GM12874 (cell line): ENCODE data around the gene ODF2L.

Experiments
- CTCF ChIP-seq: IDR thresholded peaks from 2 replicates; pipeline ENCODE4 v1.5.1; 2011; ENCODE audit warnings: low read depth, mild to moderate bottlenecking, control low read depth, low read length, moderate library complexity; ENCODE audit not compliant: insufficient read depth

The ODF2L gene

GRCh38 chr1:86370601-86371022, 25.5 kb downstream of the ODF2L start:
- no peak for TF ChIP-seq CTCF

GRCh38 chr1:86365896-86366295, 30.2 kb downstream of the ODF2L start:
- no peak for TF ChIP-seq CTCF

GRCh38 chr1:86362807-86363206, 33.3 kb downstream of the ODF2L start:
- no peak for TF ChIP-seq CTCF

GRCh38 chr1:86357796-86358195, 38.3 kb downstream of the ODF2L start:
- TF ChIP-seq CTCF: no peak

- no peak for TF ChIP-seq CTCF
Observed at GRCh38 chr1:86356247-86356646, 39.9 kb downstream of the ODF2L start.

- no peak for TF ChIP-seq CTCF
Observed at GRCh38 chr1:86352086-86352485, 44.0 kb downstream of the ODF2L start.

- TF ChIP-seq CTCF: no peak
Observed at GRCh38 chr1:86346388-86346787, 49.7 kb downstream of the ODF2L start.

- TF ChIP-seq CTCF: no peak
Observed at GRCh38 chr1:86345042-86345441, 51.1 kb downstream of the ODF2L start.
